ENCODE measurements around the gene DNAH2.

DNA sequence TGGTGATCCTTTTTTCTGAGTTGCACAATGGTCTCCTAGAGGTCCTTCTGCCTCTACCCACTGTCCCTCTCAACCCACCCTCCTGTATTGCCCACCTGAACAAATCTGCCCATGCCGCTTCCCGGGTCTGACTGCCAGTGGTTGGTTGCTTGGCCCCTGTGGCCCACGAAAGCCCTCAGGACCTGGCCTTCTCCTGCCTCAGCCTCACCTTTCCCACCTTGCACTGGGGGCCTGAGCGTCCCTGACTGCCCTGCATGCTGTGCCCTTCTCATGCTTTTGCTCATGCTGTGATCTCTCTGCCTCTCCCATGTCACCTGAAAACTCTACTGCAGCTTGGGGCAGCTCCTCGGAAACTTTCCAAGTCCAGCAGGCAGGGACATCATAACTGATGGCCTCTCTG is 102.7 kb downstream of the DNAH2 start:
- TF ChIP-seq, protein P1, sequence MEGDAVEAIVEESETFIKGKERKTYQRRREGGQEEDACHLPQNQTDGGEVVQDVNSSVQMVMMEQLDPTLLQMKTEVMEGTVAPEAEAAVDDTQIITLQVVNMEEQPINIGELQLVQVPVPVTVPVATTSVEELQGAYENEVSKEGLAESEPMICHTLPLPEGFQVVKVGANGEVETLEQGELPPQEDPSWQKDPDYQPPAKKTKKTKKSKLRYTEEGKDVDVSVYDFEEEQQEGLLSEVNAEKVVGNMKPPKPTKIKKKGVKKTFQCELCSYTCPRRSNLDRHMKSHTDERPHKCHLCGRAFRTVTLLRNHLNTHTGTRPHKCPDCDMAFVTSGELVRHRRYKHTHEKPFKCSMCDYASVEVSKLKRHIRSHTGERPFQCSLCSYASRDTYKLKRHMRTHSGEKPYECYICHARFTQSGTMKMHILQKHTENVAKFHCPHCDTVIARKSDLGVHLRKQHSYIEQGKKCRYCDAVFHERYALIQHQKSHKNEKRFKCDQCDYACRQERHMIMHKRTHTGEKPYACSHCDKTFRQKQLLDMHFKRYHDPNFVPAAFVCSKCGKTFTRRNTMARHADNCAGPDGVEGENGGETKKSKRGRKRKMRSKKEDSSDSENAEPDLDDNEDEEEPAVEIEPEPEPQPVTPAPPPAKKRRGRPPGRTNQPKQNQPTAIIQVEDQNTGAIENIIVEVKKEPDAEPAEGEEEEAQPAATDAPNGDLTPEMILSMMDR (conservative IDR thresholded peaks at IDR 0.05; ENCODE audit: low read length), result no peak
- no peak for TF ChIP-seq EZH2phosphoT487 (IDR thresholded peaks at IDR 0.05; ENCODE audit: borderline replicate concordance, low read depth, low read length)
